ENCODE data around the gene FMN1. TPM values are rescaled to one million over a fixed set of nuclear protein-coding genes. Genes with fewer than 3 reads are reported as not detected.

The FMN1 gene
- total and polyA plus RNA-seq, 2 of the 8 experiments (the other 6 are each of a cell fraction or from before 2014, with no cell fraction given) = 0.27 to 3.7 TPM

DNA sequence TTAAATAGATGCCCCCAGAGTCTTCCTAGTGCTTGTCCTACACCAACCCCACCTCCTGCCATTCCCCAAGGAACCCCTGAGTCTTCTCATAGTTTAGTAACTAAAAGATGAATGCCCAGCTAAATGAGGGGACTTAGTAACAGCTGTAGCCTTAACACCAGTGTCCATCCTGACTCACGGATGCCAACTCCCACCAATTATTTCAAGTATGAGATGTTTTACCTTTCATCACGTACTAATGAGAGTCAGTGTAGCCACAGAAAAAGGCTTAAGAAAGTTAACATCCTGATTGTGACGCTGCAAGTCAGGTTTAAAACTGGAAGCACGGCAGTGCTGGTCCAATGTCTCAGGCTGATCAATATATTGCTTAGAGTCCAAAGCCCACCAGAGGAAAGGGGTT is 109.9 kb downstream of the FMN1 start (continued):
- no peak for TF ChIP-seq SUZ12 (IDR thresholded peaks at IDR 0.05; ENCODE audit: low read length)
- TF ChIP-seq CTBP2 (IDR thresholded peaks at IDR 0.05; ENCODE audit: borderline replicate concordance, insufficient read depth, insufficient read length, low read length) = no peak
- TF ChIP-seq CBX5 (IDR thresholded peaks at IDR 0.05; ENCODE audit: low read depth, low read length) = no peak
- TF ChIP-seq, protein P1, sequence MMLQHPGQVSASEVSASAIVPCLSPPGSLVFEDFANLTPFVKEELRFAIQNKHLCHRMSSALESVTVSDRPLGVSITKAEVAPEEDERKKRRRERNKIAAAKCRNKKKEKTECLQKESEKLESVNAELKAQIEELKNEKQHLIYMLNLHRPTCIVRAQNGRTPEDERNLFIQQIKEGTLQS (IDR thresholded peaks at IDR 0.05; ENCODE audit: insufficient read depth, low read depth, low read length) = no peak
- TF ChIP-seq BACH1 (IDR thresholded peaks at IDR 0.05; ENCODE audit: low read length) = no peak
- TF ChIP-seq BRCA1 (IDR thresholded peaks at IDR 0.05; ENCODE audit: low read depth, low read length) = no peak
